HCT116 (cell line): ENCODE data around the gene GPC5. TPM values are rescaled to one million over a fixed set of nuclear protein-coding genes. Genes with fewer than 3 reads are reported as not detected.

Experiments
- ATAC-seq: fragments of 200-7000 bp; cut with Tn5 transposase; 2 replicates; pipeline ENCODE4 v1.9.1; 2020; ENCODE audit warnings: mild to moderate bottlenecking, moderate library complexity
- BruUV-seq: library from RNA; stranded (reverse); fragments of 400-500 nt; replicated peaks from 2 replicates; lab custom pipeline; 2021; lab: Mats Ljungman, UMichigan
- CTCF ChIA-PET: fragments of 300-600 bp; sonication (Branson Sonifier 250); formaldehyde crosslinking; loops from one replicate; lab custom pipeline; 2021; ENCODE audit warnings: antibody characterized with exemption; lab: Charles Lee
- POLR2A ChIA-PET: fragments of 300-600, 350-600 bp; sonication (Branson Sonifier 250); formaldehyde crosslinking; loops from one replicate; lab custom pipeline; 2021; ENCODE audit warnings: antibody characterized with exemption; lab: Charles Lee
- RAD21 ChIA-PET, 2 experiments: fragments of 300-600 bp; sonication (Branson Sonifier 250); formaldehyde crosslinking; loops; one replicate each; lab custom pipeline; 2023; ENCODE audit warnings: low total read pairs in 2 of 2; ENCODE audit not compliant: uncharacterized antibody in 2 of 2, unreplicated experiment in 2 of 2, low non-redundant PET in 1 of 2; lab: Charles Lee
- DNase-seq: peaks from one replicate; pipeline ENCODE4 v3.0.0-alpha.2; 2010; ENCODE audit warnings: low read depth, low spot score
- H2AFZ ChIP-seq: fragments of 200-600 bp; shearing (Covaris generic), sonication (generic); 2 replicates; pipeline ENCODE4 v1.6.1; 2017; ENCODE audit warnings: low read depth, mixed run types, mixed read lengths, antibody characterized with exemption, low read length; ENCODE audit not compliant: poor library complexity, severe bottlenecking
- H3K27ac ChIP-seq: 2 replicates; pipeline ENCODE4 v1.5.1; 2012; ENCODE audit warnings: low read depth, low read length
- H3K27me3 ChIP-seq: fragments of 200-600 bp; sonication (generic); 2 replicates; pipeline ENCODE4 v1.6.1; 2016; ENCODE audit warnings: mixed run types, low read length, mixed read lengths; ENCODE audit not compliant: insufficient read depth
- H3K36me3 ChIP-seq, 2 experiments: fragments of 200-500 bp in 1 of 2; fragments of 200-600 bp in 1 of 2; sonication (Bioruptor generic) in 1 of 2; sonication (generic) in 1 of 2; 2 replicates each; pipeline versions ENCODE4 v1.5.1 to v1.6.1; 2014 to 2016; ENCODE audit warnings: low read length in 2 of 2, inconsistent platforms in 1 of 2, mixed read lengths in 1 of 2, mixed run types in 1 of 2; ENCODE audit not compliant: insufficient read depth in 2 of 2, control insufficient read depth in 1 of 2
- H3K4me1 ChIP-seq, 2 experiments: fragments of 200-600 bp in 1 of 2; sonication (generic) in 1 of 2; 2 replicates each; pipeline versions ENCODE4 v1.5.1 to v1.6.1; 2012 to 2017; ENCODE audit warnings: low read length in 2 of 2, inconsistent platforms in 1 of 2, mild to moderate bottlenecking in 1 of 2, mixed read lengths in 1 of 2, mixed run types in 1 of 2, moderate library complexity in 1 of 2; ENCODE audit not compliant: insufficient read depth in 2 of 2, control insufficient read depth in 1 of 2
- H3K4me2 ChIP-seq: fragments of 200-600 bp; sonication (generic); 2 replicates; pipeline ENCODE4 v1.6.1; 2017; ENCODE audit warnings: mixed run types, low read length, mixed read lengths
- H3K4me3 ChIP-seq, 2 experiments: fragments of 200-600 bp in 1 of 2; sonication (generic) in 1 of 2; replicated peaks in 1 of 2; 2 replicates each; pipeline ENCODE4 v1.5.1; 2011 to 2016; ENCODE audit warnings: low read length in 2 of 2, control low read depth in 1 of 2, low read depth in 1 of 2, mild to moderate bottlenecking in 1 of 2, mixed read lengths in 1 of 2, mixed run types in 1 of 2
- H3K79me2 ChIP-seq: fragments of 200-600 bp; sonication (generic); 2 replicates; pipeline ENCODE4 v1.6.1; 2017; ENCODE audit warnings: mild to moderate bottlenecking, mixed run types, low read length, moderate library complexity, mixed read lengths; ENCODE audit not compliant: insufficient read depth
- H3K9ac ChIP-seq: fragments of 200-600 bp; sonication (generic); 2 replicates; pipeline ENCODE4 v1.6.1; 2016; ENCODE audit warnings: low read length, mixed read lengths
- H3K9me2 ChIP-seq: fragments of 200-600 bp; sonication (generic), shearing (Covaris generic); 2 replicates; pipeline ENCODE4 v1.6.1; 2017; ENCODE audit warnings: mixed run types, mild to moderate bottlenecking, moderate library complexity; ENCODE audit not compliant: insufficient read depth
- H3K9me3 ChIP-seq, 2 experiments: fragments of 200-500 bp in 1 of 2; fragments of 200-600 bp in 1 of 2; sonication (Bioruptor generic) in 1 of 2; sonication (generic) in 1 of 2; 2 replicates each; pipeline ENCODE4 v1.6.1; 2014 to 2017; ENCODE audit warnings: low read length in 2 of 2, mixed read lengths in 2 of 2, inconsistent platforms in 1 of 2, low read depth in 1 of 2, mild to moderate bottlenecking in 1 of 2, mixed run types in 1 of 2, moderate library complexity in 1 of 2; ENCODE audit not compliant: control insufficient read depth in 1 of 2, insufficient read depth in 1 of 2
- H4K20me1 ChIP-seq: fragments of 200-600 bp; sonication (generic), shearing (Covaris generic); 2 replicates; pipeline ENCODE4 v1.6.1; 2017; ENCODE audit warnings: mixed run types, mild to moderate bottlenecking, moderate library complexity; ENCODE audit not compliant: insufficient read depth
- CEBPB ChIP-seq: IDR thresholded peaks from 2 replicates; pipeline ENCODE4 v1.6.1; 2012; ENCODE audit warnings: low read depth
- EGR1 ChIP-seq: IDR thresholded peaks from 2 replicates; pipeline ENCODE4 v1.6.1; 2012; ENCODE audit warnings: low read depth
- ELF1 ChIP-seq: IDR thresholded peaks from 2 replicates; pipeline ENCODE4 v1.6.1; 2012; ENCODE audit warnings: low read depth, borderline replicate concordance
- FOSL1 ChIP-seq: IDR thresholded peaks from 2 replicates; pipeline ENCODE4 v1.6.1; 2012; ENCODE audit warnings: low read depth
- JUND ChIP-seq: IDR thresholded peaks from 2 replicates; pipeline ENCODE4 v1.6.1; 2012
- SP1 ChIP-seq: IDR thresholded peaks from 2 replicates; pipeline ENCODE4 v1.6.1; 2012; ENCODE audit warnings: low read depth
- SRF ChIP-seq: IDR thresholded peaks from 2 replicates; pipeline ENCODE4 v1.6.1; 2012; ENCODE audit warnings: low read depth
- TCF7L2 ChIP-seq: IDR thresholded peaks from 2 replicates; pipeline ENCODE4 v1.7.0; 2011; ENCODE audit warnings: borderline replicate concordance, inconsistent platforms; ENCODE audit not compliant: insufficient read depth, insufficient read length; ENCODE audit errors: extremely low read depth
- intact Hi-C: fragments of 100-400 bp; cut with micrococcal nuclease; formaldehyde crosslinking; loops from 2 replicates; pipeline ENCODE4 v1.10.0; 2022
- total RNA-seq: library from RNA; stranded (reverse); gene quantifications from one replicate; pipeline ENCODE4 v1.2.1, GENCODE V29; 2021; ENCODE audit not compliant: unreplicated experiment
- TF ChIP-seq, protein P1 (sequence below): IDR thresholded peaks from 2 replicates; pipeline ENCODE4 v1.6.1; 2012; ENCODE audit warnings: low read depth

Gene GPC5
- total RNA-seq, 1 experiment from 2014 or later, result not detected

DNA sequence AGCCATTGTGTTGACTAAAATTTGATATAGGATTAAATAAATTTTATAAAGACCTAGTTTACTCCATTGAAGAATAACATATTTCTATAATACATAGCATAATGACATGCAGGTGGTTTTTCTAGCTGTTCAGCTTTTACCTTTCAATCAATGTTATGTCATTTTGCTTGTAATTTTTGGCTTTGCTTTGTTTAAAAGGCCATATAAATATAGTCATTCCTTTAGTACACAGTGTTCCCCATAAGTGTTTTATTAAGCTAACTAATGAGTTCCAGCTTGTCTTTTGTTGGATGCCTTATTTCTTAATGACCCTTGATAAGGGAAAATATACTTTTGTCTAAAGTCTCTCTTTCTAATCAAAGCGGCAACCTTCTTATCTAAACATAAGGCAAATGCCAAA, 921.9 kb downstream of the GPC5 start (continued):
- no peak for TF ChIP-seq EGR1
- no peak for TF ChIP-seq SRF

DNA sequence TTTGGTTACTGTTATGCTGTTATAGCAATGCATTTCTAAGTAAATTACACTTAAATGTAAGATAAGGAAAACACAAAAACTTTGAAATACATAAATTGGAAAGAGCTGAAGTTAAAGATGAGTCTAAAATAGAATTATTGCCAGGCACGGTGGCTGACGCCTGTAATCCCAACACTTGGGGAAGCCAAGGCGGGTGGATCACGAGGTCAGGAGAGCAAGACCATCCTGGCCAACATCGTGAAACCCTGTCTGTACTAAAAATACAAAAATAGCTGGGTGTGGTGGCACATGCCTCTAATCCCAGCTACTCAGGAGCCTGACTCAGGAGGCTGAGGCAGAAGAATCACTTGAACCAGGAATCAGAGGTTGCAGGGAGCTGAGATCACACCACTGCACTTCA, 922.8 kb downstream of the GPC5 start:
- BruUV-seq, result no TSS peak
- POLR2A ChIA-PET, result no interaction called here
- H3K4me2 ChIP-seq, result no peak overlapping the region
- H3K9me2 ChIP-seq, result no peaks in the 10 kb centered on the region
- intact Hi-C loops, result no loop called here
- H3K36me3 ChIP-seq, result no peaks in the 10 kb centered on the region
- RAD21 ChIA-PET, result no interaction called here
- no peak overlapping the region for H3K9ac ChIP-seq
- no peaks in the 10 kb centered on the region for H3K4me1 ChIP-seq
- no peaks in the 10 kb centered on the region for H4K20me1 ChIP-seq
- TF ChIP-seq CEBPB (no peak), ELF1 (no peak), JUND (no peak), TCF7L2 (no peak), EGR1 (no peak), SP1 (no peak), FOSL1 (no peak)
- TF ChIP-seq, protein P1, sequence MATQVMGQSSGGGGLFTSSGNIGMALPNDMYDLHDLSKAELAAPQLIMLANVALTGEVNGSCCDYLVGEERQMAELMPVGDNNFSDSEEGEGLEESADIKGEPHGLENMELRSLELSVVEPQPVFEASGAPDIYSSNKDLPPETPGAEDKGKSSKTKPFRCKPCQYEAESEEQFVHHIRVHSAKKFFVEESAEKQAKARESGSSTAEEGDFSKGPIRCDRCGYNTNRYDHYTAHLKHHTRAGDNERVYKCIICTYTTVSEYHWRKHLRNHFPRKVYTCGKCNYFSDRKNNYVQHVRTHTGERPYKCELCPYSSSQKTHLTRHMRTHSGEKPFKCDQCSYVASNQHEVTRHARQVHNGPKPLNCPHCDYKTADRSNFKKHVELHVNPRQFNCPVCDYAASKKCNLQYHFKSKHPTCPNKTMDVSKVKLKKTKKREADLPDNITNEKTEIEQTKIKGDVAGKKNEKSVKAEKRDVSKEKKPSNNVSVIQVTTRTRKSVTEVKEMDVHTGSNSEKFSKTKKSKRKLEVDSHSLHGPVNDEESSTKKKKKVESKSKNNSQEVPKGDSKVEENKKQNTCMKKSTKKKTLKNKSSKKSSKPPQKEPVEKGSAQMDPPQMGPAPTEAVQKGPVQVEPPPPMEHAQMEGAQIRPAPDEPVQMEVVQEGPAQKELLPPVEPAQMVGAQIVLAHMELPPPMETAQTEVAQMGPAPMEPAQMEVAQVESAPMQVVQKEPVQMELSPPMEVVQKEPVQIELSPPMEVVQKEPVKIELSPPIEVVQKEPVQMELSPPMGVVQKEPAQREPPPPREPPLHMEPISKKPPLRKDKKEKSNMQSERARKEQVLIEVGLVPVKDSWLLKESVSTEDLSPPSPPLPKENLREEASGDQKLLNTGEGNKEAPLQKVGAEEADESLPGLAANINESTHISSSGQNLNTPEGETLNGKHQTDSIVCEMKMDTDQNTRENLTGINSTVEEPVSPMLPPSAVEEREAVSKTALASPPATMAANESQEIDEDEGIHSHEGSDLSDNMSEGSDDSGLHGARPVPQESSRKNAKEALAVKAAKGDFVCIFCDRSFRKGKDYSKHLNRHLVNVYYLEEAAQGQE, result no peak
- DNase-seq, result no peak
- peaks cover 5 to 13% of the 10 kb centered on the region in 2 experiments; a peak in 2 of 4 replicates for H3K9me3 ChIP-seq
- H3K27me3 ChIP-seq, result no peaks in the 10 kb centered on the region
- no peak overlapping the region for H3K4me3 ChIP-seq
- H2AFZ ChIP-seq, result no peak overlapping the region
- no peak for ATAC-seq
- no peak overlapping the region for H3K27ac ChIP-seq
- no peaks in the 10 kb centered on the region for H3K79me2 ChIP-seq
- CTCF ChIA-PET, result no interaction called here
